NB4 (cell line): ENCODE data around the gene ATP1A4.
A peak's percentile ranks its signal among the peaks of the same experiment; 100 is the strongest.
"Not testable (repeated sequence)": the region's sequence is repeated elsewhere in the genome, so short reads cannot be mapped to it uniquely, and the experiment has no call there.

Source experiments
- DNase-seq: peaks from one replicate; pipeline ENCODE4 v3.0.0; 2010; ENCODE audit warnings: low read depth
- H3K4me3 ChIP-seq: one replicate; pipeline ENCODE4 v1.5.1; 2011; ENCODE audit warnings: mild to moderate bottlenecking, low read depth, low read length, moderate library complexity
- MYC ChIP-seq: IDR thresholded peaks from 2 replicates; pipeline ENCODE4 v1.6.1; 2011; ENCODE audit warnings: low read depth, low read length
- POLR2A ChIP-seq: IDR thresholded peaks from 2 replicates; pipeline ENCODE4 v1.6.1; 2011; ENCODE audit warnings: mild to moderate bottlenecking; ENCODE audit not compliant: insufficient read length; ENCODE audit errors: extremely low read depth
- TF ChIP-seq, protein P1 (sequence below): IDR thresholded peaks from one replicate; pipeline ENCODE4 v1.5.1; 2012; ENCODE audit warnings: low read depth, low read length
- TF ChIP-seq, protein P2 (sequence below): IDR thresholded peaks from 2 replicates; pipeline ENCODE4 v1.6.1; 2011; ENCODE audit warnings: low read depth, low read length

Gene ATP1A4

DNA sequence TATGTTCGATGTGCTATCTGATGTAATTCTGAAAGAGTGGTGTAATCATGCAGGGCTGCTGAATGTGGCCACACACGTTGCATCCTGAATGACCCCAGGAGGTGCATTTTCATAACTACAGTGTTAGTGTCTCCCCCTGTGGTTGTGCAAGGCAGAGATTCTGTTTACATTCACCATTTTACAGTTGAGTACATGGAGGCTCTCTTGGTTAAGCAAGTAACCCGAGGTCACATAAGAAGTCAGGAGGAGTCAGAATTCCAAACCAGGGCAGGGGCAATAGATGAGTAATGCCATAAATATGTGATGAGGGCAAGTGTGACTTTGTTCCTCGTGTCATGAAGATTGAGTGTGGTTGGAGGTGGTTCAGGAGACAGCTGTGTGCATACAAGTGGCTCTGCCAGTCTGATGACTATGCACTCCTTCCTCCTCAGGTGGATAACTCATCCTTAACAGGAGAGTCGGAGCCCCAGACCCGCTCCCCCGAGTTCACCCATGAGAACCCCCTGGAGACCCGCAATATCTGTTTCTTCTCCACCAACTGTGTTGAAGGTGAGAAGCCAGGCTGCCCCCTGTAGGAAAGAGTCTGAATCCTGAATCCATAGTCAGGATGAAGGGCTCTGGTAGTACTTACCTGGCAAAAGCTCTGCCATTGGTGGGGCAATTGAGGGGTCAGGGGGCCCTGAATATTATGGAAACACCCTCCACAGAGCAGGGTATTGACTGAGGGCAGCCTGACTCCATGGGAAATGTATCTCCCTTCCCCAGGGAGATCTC lies 26.5 kb upstream of the ATP1A4 start:
- TF ChIP-seq, protein P1, sequence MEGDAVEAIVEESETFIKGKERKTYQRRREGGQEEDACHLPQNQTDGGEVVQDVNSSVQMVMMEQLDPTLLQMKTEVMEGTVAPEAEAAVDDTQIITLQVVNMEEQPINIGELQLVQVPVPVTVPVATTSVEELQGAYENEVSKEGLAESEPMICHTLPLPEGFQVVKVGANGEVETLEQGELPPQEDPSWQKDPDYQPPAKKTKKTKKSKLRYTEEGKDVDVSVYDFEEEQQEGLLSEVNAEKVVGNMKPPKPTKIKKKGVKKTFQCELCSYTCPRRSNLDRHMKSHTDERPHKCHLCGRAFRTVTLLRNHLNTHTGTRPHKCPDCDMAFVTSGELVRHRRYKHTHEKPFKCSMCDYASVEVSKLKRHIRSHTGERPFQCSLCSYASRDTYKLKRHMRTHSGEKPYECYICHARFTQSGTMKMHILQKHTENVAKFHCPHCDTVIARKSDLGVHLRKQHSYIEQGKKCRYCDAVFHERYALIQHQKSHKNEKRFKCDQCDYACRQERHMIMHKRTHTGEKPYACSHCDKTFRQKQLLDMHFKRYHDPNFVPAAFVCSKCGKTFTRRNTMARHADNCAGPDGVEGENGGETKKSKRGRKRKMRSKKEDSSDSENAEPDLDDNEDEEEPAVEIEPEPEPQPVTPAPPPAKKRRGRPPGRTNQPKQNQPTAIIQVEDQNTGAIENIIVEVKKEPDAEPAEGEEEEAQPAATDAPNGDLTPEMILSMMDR, result peak; percentile 1
- no peak for TF ChIP-seq POLR2A
- H3K4me3 ChIP-seq, result no peak overlapping the region
- DNase-seq, result no peak

DNA sequence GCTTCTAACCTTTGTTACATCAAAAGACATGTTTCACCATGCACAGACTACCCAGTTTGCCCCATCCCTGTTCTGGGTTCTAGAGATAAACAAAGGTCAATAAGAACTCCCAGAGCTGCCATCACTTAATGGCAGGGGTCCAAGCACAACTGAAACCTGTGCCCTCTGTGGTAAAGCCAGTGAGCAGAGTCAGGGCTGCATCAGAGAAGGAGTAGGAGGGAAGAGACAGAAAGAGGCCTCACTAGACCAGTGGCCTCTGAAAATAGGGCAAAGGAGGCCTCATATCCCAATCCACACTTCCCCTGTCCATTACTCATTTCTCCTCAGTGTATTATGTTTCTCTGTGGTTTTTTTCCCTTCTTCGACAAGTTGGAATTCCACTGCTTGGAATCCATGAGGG lies 25.7 kb upstream of the ATP1A4 start:
- TF ChIP-seq POLR2A (no peak), MYC (no peak)
- TF ChIP-seq, protein P2, sequence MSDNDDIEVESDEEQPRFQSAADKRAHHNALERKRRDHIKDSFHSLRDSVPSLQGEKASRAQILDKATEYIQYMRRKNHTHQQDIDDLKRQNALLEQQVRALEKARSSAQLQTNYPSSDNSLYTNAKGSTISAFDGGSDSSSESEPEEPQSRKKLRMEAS, result no peak
- TF ChIP-seq, protein P1, result no peak
- no peak overlapping the region for H3K4me3 ChIP-seq
- no peak for DNase-seq

DNA sequence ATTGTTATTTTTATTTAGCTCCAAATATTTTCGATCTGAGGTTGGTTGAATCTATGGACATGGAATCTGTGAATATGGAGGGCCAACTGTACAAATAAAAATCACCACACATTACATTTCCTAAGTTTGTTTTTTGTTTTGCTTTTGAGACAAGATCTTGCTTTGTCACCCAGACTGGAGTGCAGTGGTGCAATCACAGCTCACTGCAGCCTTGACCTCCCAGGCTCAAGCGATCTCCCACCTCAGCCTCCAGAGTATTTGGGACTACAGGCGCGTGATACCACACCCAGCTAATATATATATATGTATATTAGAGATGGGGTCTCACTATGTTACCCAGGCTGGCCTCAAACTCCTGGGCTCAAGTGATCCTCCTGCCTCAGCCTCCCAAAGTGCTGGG lies 25.1 kb upstream of the ATP1A4 start:
- DNase-seq, H3K4me3 ChIP-seq: not testable (repeated sequence)

DNA sequence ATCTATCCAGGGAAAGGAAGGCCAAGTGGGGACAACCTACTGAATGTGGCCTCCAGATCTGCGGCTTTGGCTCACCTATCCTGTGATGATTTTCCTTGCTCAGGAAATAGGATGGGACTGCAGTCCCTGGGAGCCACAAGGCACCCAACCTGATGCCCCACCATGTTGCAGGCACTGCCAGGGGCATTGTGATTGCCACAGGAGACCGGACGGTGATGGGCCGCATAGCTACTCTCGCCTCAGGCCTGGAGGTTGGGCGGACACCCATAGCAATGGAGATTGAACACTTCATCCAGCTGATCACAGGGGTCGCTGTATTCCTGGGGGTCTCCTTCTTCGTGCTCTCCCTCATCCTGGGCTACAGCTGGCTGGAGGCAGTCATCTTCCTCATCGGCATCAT lies 24.0 kb upstream of the ATP1A4 start:
- no peak overlapping the region for H3K4me3 ChIP-seq

DNA sequence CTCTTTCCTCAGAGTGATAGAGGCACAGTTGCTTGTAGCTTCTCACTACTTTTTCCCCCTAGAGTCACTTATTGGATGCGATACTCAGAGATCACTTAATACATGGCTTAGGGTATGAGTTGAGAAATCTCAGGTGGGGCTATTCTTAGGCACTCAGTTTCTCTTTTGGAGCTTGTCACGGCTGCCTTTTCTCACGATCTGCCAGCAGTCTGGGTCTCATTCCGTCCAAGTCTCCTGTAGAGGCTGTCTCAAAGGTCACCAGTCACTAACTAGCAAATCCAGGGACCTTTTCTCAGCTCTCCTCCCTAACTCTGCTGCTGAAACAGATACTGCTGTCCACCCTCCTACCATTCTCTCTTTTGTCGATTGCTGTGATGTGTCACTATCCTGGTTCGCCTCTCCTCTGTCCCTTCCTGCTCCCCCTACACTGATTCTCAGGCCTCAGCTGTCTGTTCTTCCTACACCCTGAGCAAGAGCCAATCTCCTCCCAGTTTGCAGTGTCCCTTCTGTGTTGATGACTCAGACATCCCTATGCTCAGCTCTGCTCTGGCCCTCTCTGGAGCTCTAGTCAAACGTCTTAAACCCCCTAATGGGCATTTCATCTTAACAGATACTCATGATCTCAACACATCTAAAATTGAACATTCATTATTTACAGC lies 23.4 kb upstream of the ATP1A4 start:
- no peak for TF ChIP-seq POLR2A
- TF ChIP-seq, protein P1, result no peak
- DNase-seq, result peak; percentile 43

More for the DNA sequence above, 24.0 kb upstream of the ATP1A4 start:
- TF ChIP-seq, protein P2, result no peak
- no peak for TF ChIP-seq MYC
- no peak for TF ChIP-seq POLR2A
- TF ChIP-seq, protein P1, result no peak
- no peak for DNase-seq

DNA sequence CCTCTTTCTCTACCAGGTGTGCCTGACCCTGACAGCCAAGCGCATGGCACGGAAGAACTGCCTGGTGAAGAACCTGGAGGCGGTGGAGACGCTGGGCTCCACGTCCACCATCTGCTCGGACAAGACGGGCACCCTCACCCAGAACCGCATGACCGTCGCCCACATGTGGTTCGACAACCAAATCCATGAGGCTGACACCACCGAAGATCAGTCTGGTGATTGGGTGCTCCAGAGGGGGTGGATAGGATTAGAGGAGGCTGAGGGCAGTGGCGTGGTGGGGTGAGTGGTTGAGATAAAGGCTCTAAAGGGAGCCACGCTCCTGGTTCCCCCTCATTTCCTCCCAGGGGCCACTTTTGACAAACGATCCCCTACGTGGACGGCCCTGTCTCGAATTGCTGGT lies 22.8 kb upstream of the ATP1A4 start:
- H3K4me3 ChIP-seq, result no peak overlapping the region
- no peak for DNase-seq
- TF ChIP-seq, protein P1, result no peak
- TF ChIP-seq, protein P2, result no peak
- TF ChIP-seq POLR2A (no peak), MYC (no peak)

More for the DNA sequence above, 23.4 kb upstream of the ATP1A4 start:
- no peak overlapping the region for H3K4me3 ChIP-seq
